Subcutaneous adipose tissue (tissue), 4 donors: Measurements from ENCODE around the gene ADAMTSL1. TPM values are rescaled to one million over a fixed set of nuclear protein-coding genes. Genes with fewer than 3 reads are reported as not detected.

Experiments used
- total RNA-seq, 4 donors: library from RNA; depleted of rRNA; stranded (reverse); fragments of >200 nt; gene quantifications; one replicate each; pipeline ENCODE4 v1.1.0, GENCODE V29; 2016
- TF ChIP-seq, protein P1 (sequence below): fragments of 450-650 bp; IDR thresholded peaks from one replicate; pipeline ENCODE4 v1.5.1; 2016; ENCODE audit warnings: low read depth, mild to moderate bottlenecking, control low read depth, antibody characterized with exemption, moderate library complexity

The ADAMTSL1 gene
- total RNA-seq, 4 donors from 2014 or later = 0.49 to 16.4 (median 10.5) TPM

DNA sequence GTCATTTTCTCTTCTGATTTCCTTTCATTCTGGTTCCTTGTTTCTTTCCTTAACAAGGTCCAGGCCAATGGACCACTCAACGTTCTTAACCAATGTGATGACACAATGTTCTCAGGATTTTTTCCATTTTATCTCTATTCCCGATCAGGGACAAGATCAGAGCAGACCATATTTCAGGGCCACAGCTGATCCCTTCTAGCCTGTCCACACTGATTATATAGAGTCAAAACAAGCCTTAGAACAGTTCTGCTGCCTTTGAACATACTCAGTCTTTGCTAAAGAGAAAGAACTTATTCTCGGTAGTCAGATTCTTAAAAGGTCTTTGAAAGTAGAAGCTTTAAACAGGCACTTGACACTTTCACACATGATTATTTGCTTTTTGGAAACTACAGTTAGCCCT is 188.4 kb downstream of the ADAMTSL1 start:
- TF ChIP-seq, protein P1, sequence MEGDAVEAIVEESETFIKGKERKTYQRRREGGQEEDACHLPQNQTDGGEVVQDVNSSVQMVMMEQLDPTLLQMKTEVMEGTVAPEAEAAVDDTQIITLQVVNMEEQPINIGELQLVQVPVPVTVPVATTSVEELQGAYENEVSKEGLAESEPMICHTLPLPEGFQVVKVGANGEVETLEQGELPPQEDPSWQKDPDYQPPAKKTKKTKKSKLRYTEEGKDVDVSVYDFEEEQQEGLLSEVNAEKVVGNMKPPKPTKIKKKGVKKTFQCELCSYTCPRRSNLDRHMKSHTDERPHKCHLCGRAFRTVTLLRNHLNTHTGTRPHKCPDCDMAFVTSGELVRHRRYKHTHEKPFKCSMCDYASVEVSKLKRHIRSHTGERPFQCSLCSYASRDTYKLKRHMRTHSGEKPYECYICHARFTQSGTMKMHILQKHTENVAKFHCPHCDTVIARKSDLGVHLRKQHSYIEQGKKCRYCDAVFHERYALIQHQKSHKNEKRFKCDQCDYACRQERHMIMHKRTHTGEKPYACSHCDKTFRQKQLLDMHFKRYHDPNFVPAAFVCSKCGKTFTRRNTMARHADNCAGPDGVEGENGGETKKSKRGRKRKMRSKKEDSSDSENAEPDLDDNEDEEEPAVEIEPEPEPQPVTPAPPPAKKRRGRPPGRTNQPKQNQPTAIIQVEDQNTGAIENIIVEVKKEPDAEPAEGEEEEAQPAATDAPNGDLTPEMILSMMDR = no peak

DNA sequence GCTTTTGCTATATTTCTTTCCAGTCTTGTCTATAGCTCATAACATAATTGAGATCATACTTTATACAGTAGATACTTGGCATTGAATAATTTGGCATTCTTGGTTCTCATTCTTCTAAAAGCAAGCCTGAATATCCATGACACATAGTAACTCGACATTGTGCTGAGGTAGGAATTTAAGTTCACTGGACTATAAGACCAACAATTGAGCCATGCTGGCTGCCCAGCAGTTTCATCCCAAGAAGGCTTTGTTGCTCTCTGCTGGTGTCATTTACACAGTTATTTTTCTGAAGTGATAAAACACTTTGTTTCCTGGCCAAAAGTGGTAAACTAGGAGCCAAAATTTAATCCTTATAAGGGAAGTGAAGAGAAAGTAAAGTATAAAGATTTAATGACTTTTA is 192.0 kb downstream of the ADAMTSL1 start:
- TF ChIP-seq, protein P1 = no peak

DNA sequence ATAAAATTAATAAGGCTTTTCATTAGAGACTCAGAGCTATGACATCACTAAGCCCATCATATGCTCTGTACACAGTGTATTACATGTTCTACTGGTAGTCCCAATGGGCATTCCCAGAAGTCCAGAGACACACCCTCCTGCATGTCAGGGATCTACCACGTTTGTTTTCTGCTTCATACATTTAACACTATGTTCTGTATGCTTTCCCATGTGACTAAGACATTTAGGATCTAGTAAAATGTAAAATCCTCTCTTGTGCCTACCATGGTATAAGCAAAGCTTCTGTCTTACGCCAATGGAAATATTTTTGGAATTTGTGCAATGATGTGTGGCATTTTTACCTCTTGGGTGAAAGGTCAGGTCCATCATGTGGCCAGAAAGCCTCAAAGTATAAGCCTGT is 192.4 kb downstream of the ADAMTSL1 start:
- TF ChIP-seq, protein P1 = no peak

DNA sequence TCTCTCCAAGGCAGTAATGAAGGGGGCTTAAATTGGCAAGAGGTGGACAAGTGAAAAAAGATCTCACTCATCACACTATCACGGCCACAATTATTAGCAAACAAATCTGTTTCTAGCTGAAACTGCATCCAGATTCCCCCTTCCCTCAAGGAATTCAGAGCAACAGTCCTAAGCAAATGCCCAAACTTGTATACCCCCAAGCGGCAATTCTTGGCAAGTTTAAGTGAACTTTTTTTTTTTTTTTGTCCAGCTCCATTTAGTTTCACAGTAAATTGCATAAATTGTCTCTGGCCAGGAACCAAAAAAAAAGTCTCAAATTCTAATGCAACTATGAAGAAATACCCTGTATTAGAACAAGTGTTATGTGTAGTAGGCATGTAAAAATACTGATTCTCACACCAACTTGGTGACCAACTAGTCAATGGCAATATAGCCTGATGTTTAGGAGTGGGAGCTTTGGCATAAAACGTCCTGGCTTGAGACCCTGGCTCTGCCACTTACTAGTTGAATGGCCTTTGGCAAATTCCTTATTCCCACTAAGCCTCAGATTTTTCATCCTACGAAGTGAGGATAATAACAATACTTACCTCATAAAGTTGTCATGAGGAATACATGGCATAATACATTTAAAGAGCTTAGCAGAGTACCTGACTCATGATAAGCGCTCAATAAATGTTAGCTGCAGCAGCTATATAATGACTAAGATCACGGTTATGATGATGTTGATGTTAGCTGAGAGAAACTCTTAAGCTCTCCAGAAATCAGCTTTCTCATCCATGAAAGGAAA is 193.2 kb downstream of the ADAMTSL1 start:
- TF ChIP-seq, protein P1 = no peak

DNA sequence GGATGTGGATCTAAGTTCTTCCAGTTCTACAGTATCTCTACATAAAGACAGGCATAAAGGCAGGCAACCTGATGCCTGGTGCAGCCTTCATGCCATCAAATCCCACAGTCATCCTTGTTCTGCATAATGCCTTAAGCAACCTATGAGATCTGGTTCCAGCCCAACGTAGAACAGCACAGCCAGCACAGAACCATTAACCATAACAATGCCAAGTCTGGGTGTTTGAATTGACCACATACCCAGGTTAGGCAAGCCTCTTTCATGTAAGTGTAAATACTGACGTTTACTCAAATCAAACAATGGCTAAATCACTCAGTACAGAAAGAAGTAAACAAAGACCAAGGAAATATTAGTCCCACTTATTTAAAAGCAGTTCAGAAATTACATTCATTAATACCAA is 195.0 kb downstream of the ADAMTSL1 start:
- TF ChIP-seq, protein P1 = no peak

DNA sequence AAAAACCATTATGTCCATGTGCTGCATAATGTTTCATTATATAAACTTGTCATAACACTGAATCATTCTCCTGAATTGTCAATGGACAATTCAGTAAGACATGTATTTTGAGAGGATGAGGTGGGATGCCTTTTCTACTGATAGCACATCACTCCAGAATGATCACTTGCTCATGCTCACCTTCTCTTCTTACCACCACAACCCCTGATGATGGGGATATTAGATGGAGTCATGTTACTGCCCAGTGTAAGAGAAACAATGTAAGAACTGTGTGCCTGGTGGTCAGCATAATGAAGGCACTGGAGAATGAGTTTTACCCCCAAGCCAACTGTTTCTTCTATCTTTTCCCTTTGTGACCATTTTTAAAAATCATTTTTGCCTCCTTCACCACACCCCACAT is 198.8 kb downstream of the ADAMTSL1 start:
- TF ChIP-seq, protein P1 = no peak

DNA sequence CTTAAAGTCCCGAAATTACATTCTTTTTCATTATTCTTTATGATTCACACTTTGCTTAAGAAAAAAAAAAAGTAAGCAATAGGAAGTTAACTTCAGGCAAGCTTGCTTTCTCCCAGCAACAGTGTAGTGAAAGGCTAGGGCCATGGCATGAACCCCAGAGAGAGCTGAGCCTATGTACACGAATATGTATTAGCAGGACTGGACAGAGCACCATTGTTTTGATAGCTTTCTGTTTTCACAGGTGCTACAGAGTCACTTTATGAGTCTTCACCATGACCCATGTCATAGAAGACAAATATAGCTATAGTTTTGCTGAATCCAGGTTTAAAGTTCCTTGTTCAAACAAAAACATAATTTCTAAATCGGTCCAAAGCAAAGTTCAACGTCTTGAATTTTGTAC is 199.2 kb downstream of the ADAMTSL1 start:
- TF ChIP-seq, protein P1 = no peak
